ENCODE measurements around the gene PAIP2B.
"Not testable (repeated sequence)": the region's sequence is repeated elsewhere in the genome, so short reads cannot be mapped to it uniquely, and the experiment has no call there.

Gene PAIP2B

GRCh38 chr2:71226965-71227560 is at the start of gene PAIP2B:
Gene PAIP2B, minus strand, starts transcription at chr2:71227103. Its CDS starts 24,514 bp downstream, at chr2:71202589.
- peak; percentile 99 for DNase-seq

DNA sequence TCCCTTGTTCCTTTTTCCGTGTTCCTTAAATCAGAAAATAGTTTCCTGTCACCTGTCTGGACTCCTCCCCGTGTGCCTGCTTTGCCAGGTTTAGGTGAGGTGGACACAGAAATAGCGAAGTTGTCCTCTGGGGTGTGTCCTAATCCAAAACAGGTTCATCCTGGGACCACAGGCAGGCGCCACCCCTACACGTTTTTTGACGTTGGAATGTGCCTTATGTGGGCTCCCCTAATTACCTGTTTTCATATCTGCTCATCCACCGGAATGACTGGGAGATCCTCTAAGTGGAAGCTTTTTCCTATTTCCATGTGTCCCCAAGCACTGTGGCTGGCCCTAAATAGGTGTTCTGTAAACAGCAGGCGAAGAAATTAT is 49.0 kb upstream of the PAIP2B start:
- no peak for DNase-seq

DNA sequence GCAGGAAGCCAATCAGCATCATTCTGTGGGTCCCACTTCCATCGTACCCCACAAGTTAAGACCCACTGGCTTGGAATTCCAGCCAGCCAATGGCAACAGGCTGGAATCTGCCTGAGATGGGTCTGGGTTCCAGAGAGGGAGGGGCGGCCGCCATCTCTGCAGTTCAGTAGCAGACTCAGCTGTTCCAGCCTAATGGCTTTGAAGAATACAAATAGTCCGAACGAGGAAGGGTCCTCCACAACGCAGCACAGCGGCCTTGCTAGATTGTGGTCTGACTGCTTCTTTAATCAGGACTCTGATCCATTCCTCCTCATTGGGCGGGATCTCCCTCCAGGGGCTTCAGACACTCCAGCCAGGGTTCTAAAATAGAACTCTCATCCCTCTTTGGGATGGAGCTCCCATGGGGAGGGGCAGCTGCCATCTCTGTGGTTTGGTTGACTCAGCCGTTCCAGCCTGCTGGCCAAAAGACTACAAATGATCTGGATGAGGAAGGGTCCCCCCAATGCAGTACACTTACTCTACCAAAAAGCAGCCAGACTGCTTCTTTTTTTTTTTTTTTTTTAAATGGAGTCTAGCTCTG is 42.7 kb upstream of the PAIP2B start:
- DNase-seq = no peak

GRCh38 chr2:71263386-71263785 is 36.5 kb upstream of the PAIP2B start:
- DNase-seq = no peak

- no peak for DNase-seq
Observed at GRCh38 chr2:71261534-71261933, 34.6 kb upstream of the PAIP2B start.

GRCh38 chr2:71256421-71256820 is 29.5 kb upstream of the PAIP2B start:
- no peak for DNase-seq

DNA sequence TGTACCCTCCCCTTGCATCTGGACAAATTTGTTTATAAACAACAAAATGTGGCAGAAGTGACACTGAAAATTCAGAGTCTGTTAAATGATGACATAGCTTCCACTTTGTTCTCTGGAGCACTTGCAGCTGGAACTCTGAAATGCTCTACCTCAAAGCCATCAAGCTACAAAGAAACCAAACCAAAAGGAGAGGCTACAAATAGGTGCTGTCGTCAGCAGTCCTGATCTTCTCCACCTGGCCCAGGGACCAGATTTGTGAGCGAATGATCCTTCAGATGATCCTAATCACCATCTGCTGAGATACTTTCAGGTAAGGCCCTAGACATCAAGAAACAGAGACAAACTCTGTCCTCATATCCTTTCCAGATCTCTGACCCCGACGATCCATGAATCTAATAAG is 27.9 kb upstream of the PAIP2B start:
- DNase-seq = no peak

GRCh38 chr2:71254078-71254477 is 27.2 kb upstream of the PAIP2B start:
- DNase-seq = no peak

DNA sequence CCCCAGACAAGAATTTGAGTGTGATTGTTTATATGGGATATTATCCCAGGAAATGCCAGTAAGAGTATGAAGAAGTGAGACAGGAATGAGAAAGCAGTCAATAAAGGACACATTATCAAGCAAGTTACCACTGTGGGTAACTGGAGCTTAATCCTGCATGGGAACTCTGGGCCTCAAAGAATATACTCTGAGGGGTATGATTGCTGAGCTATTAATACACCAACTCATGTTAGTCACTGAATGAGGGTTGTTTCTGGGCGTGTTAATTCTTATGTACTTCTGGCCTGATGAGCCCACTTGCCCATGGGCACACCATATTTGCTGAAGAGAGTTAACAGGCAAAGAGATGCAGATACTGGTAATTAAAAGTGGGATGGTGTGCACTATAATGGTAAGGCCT is 26.6 kb upstream of the PAIP2B start:
- DNase-seq = no peak

DNA sequence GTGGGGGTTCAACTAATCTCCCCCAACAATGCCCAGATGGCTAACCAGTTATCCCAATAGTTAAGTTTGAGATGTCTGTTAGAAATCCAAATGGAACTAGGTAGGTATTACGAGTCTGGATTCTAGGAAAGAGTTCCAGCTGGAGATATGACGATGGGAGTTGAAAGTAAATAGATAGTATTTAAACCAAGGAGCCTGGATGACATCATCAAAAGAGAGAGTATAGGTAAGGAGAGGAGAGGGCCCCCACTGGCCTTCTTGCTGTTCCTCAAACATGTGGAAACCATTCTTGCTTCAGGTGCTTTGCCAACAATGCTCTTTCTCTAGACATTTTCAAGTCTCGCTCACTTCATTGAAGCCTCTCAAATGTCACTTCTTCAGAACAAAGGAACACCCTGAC is 26.0 kb upstream of the PAIP2B start:
- DNase-seq = no peak

DNA sequence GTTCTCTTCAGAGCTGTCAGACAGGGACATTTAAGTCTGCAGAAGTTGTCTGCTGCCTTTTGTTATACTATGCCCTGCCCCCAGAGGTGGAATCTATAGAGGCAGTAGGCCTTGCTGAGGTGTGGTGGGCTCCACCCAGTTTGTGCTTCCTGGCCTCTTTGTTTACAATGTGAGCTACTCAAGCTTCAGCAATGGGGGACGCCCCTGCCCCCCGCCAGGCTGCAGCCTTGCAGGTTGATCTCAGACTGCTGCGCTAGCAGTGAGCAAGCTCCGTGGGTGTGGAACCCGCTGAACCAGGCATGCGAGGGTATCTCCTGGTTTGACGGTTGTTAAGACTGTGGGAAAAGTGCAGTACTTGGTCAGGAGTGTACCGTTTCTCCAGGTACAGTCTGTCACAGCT is 24.0 kb upstream of the PAIP2B start:
- DNase-seq = no peak

GRCh38 chr2:71244302-71244660 is 17.4 kb upstream of the PAIP2B start:
- DNase-seq = no peak

GRCh38 chr2:71243634-71244301 is 16.9 kb upstream of the PAIP2B start:
- DNase-seq = no peak

DNA sequence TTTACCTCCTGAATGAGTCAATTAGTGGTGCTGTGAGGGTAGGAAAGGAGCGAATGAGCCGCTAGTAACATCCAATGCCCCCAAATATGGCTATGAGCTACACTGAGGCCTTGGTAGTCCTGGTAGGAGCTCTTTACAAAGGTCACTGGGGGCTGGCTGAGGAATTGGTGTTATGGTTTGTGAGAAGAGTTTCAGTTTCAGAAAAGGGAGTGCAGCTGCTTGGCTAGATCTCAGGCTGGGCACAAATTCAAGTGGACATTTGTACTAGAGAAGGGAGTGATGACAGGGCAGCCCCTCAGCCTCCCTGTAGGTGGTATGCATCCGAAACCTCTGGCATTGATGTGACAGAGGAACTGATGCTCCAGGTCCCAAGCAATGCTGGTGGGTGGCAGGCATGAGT is 13.9 kb upstream of the PAIP2B start:
- no peak for DNase-seq

DNA sequence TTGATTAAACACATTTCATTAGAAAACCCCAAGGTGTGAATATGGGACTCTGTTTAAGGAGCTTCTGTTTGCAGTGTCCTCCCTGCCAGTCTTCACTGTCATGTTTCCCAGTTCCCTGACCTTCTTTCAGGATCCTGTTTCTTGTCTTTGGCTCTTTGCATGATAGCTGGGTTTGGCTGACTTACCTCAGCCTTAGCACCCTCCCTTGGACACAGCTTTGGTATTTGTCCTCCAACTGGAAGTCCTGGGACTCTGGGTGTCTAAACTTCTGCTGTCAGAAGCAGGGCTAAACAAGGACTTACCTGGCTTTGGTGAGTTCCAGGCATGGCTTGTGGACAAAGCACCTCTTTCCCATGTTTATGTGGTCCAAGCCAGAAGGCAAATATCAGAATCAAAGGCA is 11.2 kb upstream of the PAIP2B start:
- no peak for DNase-seq

GRCh38 chr2:71235930-71236587 is 9.2 kb upstream of the PAIP2B start:
- DNase-seq = no peak

DNA sequence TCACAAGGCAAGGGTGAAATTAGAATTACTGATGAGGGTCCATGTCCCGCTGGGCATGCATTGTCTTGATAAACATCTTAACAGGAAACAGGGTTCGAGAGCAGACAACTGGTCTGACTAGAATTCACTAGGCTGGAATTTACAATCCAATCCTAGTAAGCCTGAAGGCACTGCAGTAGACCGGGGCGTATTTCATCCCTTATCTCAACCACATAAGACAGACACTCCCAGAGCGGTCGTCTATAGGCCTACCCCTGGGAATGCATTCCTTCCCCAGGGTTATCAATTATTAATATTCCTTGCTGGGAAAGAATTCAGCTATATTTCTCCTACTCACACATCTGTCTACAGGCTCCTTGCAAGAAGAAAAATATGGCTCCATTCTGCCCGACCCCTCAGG is 6.2 kb upstream of the PAIP2B start:
- DNase-seq = not testable (repeated sequence)

DNA sequence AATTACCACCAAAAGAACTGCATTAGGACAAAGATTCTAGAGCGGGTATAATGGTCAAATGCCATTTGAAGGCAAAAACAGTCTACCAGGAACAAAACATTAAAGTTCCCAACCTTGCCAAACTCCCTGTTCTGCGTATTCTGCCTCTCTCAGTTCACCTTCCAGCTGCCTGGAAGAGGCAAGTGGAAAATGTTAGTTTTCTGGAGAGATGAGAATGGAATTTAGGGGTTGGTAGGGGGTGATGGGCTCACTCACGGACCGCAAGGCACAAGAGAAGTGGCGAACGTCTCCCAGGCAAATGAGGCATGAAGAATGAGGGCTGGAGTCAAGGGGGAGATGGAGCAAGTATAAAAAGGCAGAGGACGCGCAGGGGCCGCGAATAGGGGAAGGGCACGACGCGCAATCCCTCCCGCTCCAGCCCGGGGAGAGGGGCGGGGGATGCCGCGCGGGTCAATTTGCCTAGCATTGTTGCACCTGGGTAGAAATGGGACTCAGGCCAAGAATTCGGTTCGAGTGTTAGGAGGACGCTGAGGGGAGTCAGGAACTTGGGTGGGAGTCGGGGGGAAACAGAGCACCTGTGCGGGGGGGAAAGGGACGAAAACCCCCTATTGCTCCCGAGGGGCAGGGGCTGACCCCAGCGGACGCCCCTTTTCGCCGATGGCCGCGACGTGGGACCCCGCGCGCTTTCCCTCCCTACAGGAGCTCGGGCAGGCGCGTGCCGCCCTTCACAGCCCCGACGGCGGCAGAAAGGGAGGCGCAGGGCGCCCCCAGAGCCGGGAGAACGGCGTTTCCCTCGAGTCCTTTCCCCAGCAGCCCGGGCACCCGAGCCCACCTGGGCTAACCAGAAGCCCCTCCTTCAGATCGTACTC is 573 bp downstream of the PAIP2B start:
- peak; percentile 11 for DNase-seq

GRCh38 chr2:71224935-71225334 is 2.0 kb downstream of the PAIP2B start:
- no peak for DNase-seq

GRCh38 chr2:71224457-71224856 is 2.4 kb downstream of the PAIP2B start:
- no peak for DNase-seq

DNA sequence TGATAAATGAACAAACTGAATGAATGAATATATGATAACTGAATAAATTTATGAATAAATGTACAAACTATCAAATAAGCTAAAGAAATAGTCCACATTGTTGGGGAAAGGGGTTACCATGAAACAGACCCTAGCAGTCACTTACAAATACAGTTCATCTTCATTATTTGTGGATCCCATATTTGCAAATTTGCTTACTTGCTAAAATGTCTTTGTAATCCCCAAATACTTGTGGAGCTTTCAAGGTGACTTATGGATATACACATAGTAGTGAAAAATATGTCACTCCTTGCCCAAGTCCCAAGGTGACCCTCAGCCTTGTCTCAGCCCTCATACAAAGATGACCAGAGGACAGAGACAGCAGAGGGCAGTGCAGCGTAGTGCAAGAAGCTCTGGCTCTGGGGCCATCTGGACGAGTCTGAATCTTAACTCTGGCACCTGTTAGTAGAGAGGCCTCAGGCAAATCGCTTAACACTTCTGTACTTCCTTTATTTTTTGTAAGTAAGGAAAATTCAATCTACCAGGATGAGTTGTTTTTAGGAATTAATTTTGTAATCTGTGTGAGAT is 3.1 kb downstream of the PAIP2B start:
- no peak for DNase-seq

DNA sequence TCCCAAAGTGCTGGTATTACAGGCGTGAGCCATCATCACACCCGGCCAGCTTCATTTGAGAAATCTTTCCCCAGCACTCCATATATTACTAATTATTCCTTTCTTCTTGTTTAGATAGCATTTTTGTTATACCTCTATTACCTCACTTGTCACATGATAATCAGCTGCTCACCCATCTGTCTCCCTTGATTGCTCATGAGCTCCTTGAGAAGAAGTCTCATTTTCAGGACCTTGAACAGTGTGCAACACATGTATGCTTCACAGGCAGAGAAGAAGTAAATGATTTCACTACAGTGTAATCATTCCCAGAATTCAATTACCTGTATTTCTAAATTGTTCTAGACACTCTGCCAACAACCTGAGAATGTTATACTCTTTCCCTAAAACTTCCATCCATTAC is 6.2 kb downstream of the PAIP2B start:
- no peak for DNase-seq

GRCh38 chr2:71216501-71216900 is 10.4 kb downstream of the PAIP2B start:
- no peak for DNase-seq
